SK-N-DZ (cell line): ENCODE data around the gene ALG6. TPM values are rescaled to one million over a fixed set of nuclear protein-coding genes. Genes with fewer than 3 reads are reported as not detected.

Source experiments
- DNase-seq: peaks from one replicate; pipeline ENCODE4 v3.0.0-alpha.2; 2015; ENCODE audit warnings: low spot score
- polyA plus RNA-seq, 2 experiments: library from polyadenylated mRNA; depleted of rRNA; stranded (reverse); fragments of >200 nt; gene quantifications; 2 replicates each; pipeline ENCODE4 v1.2.3, GENCODE V29; 2014

ALG6 gene
- polyA plus RNA-seq (2014; cell fraction: cytosol; rRNA removed): 11.7 and 12.7 TPM in 2 replicates
- 40.5 and 51.8 TPM in 2 replicates for polyA plus RNA-seq (2014; cell fraction: nucleus; rRNA removed)

DNA sequence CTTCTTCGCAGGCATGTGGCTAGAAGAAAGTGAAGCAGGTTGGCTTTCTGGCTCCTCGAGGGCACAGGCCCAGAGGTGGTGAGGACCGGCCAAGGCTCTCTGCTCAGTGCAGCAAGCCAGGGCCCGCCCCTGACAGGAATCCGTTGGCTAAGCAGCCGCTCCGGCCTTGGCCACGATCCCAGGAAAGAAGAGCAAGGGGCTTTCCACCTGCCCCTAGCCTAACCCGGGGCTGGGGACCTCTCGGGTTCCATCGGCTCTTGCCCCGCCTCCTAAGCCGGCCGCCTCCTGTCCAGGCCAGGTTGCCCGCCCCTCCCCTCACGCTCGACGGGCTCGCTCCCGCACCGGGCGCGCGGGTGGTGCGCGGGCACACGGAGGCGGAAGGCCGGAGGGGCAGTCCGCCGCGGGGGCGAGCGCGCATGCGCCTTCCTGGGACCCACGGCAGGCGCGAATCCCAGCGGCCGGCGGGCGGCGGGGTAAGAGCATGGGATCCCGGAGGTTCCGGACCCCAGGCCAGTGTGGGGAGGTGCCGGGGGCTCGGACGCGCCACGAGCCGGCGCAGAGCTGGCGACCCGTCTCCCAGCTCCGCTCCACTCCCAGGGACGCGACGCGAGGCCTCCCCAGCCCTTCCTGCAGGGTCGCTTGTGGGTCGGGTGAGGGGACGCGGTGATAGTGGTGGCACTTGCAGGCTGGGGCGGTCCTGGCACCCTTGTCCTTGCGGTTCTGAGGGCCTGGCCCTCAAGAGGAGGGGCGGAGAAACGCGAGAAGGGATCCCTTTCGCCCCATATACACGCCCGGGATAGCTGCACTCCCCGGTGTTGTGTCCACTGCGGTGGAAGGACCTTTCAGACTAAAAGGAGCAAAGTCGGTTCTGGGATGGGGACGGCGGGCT lies at the start of gene ALG6:
TSS of gene ALG6 (plus strand) at position 413 of the 889 bp plus-strand sequence. CDS start 3,351 bp downstream, outside the sequence.
- DNase-seq: peak; percentile 91

DNA sequence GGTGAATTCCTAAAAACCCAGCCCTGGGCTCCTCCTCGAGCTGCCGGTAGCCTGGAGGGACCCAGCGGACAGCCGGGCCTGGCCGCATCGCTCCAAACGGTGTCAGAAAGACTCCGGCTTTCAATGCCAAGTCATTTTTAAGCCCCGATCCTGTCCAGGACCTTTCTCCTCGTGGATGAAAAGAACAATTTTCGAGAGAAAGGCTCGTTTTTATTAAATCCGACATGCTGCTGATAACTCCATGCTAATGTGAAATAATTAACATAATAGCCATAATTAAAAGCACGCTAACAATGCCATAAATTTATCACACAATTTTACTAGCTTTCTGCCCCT lies 49.6 kb upstream of the ALG6 start:
- no peak for DNase-seq

DNA sequence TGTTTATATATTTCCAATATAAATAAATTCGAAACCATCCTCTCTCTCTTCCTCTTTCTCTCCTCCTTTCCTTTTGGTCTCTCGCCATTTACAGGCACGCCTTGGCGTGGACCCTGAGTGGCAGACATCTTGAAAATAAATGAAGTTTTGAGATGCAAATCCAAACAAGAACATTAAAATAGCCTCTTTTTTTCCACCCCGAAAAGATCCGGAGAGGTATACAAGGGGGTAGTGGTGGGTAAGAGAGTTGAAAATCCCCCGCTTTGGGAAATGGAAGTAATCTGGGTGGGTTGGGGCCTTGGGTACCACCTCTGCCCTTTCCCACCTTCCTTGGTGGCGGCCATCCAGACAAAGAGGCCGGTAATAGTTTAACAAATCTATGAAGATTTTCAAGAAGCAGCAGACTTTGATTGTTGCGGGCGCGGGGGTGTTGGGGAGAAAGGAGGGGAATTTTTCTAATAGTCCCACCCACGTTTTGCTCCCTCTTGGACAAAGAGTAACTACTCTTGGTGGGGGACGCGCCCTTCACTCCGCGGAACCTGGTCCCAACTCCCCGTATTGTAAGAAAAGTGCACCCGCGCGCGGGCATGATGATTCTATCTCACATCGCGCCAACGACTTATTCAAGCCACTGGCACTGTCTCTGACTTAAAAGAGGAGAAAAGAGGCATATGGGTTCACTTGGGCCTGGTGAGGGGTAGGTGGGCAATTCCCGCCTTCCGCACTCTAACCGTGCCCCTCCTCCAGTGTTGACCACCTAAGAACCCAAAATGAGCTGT lies 49.0 kb upstream of the ALG6 start:
- no peak for DNase-seq

DNA sequence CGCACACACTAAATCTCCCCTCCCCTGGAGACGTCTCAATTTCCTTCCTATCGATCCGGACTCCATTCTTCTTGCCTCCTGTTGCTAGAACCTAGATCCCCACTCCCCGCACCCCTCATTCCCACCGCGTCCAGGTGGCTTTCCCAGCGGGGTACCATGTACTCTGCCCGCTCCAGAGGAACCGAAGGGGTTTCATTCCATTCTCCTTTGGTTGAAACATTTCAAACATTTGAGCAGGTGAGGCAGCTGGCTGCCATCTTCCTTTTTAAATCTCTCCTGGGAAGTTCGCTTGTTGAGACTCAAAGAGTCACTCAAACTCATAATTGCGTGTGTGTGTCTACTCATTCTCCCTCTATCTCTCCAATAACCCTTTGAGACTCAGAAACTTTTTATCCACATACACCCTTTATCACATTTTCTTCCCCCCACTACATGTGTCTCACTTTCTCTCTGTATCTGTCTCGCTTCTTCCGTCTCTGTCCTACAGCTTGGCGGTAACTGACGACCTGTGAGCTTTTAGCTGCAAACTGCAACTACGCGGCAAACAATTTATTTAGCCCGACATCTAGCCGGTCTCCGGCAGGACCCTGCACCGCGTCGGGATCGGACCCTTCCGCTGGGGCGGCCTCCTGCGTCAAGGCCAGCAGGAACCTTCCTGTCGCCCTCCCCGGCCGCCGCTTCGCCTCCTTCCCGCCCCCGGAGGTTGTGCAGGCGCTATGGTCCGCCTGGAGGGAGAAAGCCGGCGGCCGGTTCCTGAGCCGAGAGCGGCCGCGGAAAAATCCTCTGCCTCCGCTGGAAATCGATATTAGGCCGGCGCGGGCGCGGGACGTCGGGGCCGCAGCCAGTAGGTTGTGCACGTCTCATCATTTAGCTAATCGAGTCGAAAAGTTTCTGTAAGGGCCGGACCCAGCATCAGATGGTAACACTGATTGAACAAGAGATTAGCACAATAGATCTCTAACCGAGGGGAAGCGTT lies 48.1 kb upstream of the ALG6 start:
- DNase-seq: no peak

DNA sequence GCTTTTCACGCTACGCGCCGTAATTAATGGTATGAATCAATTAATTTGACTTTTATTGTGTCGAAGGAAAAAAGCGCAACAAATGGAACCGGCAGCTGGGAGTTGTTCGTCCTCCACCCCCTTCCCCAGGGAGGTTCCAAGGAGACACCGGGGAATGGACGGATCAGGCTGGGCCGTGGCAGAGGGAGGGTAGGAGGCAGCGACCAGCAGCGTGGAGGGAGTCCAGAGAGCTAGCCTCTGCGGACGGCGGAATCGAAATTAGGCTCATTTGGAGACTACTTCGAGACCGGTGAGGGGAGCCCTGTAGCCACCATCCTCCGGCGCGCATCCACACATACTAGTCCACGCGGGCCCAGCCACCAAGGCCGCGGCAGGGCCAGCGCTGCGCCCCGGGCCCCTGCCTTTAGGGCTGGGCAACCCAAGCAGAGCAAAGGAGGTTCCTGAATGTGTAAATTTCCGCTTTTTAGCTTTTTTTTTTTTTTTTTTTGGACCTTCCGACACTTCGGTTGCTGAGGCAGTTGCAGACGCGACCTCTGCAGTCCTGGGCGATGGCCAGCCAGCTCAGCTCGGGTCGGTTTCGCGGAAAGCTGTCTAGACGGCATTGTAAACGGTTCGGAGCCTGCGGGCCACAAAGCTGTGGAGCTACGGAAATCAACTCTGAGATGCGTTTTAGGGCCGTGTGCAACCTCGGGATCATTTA lies 47.3 kb upstream of the ALG6 start:
- no peak for DNase-seq

DNA sequence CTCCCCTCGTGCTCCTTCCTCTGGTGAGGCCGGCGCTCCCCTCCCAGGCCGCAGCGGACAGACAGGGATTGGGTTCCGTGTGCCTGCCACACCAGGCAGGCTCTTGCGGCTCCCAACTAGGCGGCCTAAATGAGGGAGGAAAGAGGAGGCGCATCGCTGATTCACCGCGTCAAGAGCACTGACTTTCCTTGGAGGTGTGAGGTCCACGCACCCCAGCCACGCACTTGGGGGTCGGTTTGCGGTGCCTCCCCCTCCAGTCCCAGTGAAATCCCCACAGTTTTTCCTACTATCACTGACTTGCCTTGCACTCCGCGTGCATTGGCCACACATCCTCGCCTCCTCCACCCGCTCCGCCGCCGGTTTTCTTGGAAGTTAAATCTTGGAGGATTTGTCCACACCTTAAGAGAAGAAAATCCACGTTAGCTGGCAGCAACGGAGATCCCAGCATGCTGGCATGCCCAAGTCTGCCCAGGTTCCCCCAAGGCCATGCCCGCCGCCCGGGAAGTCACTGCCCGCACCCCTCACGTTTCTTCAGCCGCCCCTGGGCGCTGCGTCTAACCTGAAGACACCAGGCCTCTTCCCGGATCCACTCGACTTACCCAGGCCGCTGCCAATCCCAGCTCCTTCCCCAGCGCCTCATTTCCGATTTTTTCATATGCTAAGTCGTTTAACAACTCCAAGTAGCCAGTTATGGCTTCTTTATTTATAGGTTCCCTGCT lies 46.2 kb upstream of the ALG6 start:
- DNase-seq: no peak

DNA sequence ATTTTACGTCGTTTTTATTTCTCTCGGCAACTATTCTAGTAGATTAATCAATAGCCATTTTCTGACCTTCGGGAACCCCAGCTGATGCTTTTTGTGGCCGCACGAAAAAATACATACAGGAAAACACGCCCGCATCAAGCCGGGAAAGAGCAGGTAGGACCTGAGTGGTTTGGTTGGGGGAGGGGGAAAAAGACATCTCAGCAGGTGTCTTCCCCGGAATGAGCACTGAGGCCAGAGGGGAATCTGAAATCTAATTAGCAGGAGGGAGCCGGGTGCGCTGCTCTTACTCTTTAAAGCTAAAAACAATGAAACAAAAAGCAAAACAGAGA lies 45.7 kb upstream of the ALG6 start:
- DNase-seq: no peak

DNA sequence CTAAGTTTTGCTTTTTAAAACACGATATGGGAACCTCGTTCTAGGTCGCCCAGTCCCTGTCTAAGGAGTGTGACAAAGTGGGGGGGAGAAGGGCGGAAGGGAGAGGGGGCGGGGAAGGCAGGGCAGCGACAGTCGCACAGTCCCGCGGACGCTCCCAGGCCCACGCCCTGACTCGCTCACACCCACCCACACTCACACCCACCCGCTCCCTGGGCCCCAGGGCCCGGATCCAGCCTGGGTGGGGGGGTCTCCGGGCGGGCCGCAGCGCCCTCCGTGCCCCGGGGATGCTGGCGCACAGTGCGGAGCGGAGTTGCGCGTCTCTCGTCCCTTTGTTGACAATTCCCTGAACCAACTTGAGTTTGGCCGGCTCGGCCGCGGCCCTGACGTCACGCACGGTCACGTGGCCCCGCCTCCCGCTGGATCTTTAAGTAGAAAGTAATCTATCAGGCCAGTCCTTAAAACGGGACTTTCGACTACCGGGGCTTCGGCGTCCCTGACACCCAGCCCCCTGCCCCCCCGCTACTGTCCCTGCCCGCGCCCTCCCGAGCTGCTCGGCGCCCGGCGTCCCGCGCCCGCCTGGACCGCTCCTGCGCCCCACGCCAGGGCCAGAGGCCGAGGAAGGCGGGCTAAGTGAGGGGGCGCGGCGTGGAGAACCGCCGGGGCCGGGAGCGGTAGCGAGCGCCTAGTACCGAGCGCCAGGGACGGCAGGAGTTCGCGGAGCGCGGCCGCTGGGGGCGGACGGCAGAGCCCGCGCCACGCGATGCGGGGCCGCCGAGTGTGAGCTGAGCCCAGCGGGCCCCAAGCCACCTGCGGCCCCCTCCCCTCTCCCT lies 45.1 kb upstream of the ALG6 start, which contains the start of gene FOXD3:
TSS of gene FOXD3 (plus strand) at position 454 of the 830 bp plus-strand sequence. CDS start 492 bp downstream, outside the sequence.
- DNase-seq: peak; percentile 29

DNA sequence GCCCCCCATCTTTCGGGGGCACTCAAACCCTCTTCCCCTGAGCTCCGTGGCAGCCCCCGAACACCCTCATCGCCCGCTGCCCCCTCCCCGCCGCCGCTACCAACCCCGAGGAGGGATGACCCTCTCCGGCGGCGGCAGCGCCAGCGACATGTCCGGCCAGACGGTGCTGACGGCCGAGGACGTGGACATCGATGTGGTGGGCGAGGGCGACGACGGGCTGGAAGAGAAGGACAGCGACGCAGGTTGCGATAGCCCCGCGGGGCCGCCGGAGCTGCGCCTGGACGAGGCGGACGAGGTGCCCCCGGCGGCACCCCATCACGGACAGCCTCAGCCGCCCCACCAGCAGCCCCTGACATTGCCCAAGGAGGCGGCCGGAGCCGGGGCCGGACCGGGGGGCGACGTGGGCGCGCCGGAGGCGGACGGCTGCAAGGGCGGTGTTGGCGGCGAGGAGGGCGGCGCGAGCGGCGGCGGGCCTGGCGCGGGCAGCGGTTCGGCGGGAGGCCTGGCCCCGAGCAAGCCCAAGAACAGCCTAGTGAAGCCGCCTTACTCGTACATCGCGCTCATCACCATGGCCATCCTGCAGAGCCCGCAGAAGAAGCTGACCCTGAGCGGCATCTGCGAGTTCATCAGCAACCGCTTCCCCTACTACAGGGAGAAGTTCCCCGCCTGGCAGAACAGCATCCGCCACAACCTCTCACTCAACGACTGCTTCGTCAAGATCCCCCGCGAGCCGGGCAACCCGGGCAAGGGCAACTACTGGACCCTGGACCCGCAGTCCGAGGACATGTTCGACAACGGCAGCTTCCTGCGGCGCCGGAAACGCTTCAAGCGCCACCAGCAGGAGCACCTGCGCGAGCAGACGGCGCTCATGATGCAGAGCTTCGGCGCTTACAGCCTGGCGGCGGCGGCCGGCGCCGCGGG lies 44.2 kb upstream of the ALG6 start:
- DNase-seq: peak; percentile 33

DNA sequence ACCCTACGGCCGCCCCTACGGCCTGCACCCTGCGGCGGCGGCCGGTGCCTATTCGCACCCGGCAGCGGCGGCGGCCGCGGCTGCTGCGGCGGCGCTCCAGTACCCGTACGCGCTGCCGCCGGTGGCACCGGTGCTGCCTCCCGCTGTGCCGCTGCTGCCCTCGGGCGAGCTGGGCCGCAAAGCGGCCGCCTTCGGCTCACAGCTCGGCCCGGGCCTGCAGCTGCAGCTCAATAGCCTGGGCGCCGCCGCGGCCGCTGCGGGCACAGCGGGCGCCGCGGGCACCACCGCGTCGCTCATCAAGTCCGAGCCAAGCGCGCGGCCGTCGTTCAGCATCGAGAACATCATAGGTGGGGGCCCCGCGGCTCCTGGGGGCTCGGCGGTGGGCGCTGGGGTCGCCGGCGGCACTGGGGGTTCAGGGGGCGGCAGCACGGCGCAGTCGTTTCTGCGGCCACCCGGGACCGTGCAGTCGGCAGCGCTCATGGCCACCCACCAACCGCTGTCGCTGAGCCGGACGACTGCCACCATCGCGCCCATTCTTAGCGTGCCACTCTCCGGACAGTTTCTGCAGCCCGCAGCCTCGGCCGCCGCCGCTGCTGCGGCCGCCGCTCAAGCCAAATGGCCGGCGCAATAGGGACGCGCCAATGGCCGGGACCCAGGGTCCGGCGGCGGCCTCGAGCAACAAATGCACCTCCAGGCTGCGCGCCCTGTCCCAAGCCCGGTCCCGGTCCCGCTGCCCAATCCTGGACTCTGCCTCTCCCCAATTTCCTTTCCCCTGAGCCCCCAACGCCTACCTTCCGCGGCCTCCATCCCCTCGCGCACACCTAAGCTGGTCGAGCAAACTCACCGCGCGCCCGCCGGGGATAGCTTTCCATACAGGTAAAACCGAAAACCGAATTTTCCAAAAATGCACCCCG lies 43.3 kb upstream of the ALG6 start:
- no peak for DNase-seq

DNA sequence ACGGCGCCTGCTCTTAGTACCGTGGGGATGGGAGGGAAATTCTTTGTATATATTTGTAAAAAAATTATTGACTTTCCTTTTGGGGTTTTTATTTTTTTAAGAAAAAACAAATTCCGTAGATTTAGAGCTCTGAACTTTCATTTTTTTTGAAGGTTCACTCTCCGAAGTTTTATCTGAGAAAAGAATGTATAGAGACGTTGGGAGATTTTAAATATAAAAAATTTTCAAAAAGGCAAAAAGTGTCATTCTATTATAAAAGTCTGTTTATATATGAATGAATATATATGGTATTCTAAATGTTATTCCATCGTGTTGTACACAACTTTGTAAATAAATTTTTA lies 42.7 kb upstream of the ALG6 start:
- DNase-seq: no peak

DNA sequence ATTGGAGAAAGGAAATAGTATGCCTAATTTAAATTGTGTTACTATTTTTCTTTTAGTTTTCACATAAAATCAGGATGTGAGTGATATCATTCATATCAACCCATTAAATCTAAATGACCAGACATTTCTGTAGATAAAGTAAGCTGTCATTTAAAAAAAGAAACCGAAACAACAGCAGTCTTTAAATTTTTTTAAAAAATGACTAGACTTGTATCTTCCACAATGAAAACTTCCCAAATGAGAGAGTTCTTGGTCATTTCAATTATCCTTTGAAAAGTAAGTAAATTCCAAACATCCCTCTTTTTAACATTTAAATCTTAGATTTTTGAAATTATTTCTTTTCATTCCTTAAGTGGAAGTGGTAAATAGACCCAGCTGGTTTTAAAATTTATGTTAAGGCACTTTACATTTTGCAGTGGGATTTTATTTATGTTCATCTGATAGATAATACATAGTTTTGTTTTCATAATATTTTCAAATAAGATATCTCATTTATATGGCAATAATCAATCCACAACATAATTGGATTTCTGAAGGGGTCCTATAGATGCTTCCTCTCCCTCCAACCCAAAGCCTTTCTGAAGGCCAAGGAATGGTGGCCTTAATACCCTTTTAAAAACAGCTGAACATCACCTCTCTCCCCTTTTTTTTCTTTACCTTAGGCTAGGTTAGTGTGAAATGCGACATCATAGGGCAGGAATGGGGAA lies 42.0 kb upstream of the ALG6 start:
- DNase-seq: no peak

DNA sequence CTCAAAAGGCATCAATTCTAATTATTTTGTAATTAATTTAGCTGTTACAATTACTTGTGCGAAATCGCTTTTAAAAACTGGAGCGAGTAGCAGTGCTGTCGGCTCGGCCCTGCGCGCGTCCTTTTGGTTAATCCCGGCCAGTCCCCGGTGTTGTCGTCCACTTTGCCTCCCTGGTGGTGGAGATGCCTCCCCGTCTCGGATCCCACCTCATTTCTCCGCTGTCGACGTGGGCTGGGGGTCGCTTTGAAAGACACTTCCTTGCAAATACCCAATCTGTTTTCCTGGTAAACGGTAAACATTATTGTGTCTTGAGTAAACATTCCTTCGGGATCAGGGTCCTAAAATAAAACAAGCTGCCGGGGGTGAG lies 41.3 kb upstream of the ALG6 start:
- no peak for DNase-seq

DNA sequence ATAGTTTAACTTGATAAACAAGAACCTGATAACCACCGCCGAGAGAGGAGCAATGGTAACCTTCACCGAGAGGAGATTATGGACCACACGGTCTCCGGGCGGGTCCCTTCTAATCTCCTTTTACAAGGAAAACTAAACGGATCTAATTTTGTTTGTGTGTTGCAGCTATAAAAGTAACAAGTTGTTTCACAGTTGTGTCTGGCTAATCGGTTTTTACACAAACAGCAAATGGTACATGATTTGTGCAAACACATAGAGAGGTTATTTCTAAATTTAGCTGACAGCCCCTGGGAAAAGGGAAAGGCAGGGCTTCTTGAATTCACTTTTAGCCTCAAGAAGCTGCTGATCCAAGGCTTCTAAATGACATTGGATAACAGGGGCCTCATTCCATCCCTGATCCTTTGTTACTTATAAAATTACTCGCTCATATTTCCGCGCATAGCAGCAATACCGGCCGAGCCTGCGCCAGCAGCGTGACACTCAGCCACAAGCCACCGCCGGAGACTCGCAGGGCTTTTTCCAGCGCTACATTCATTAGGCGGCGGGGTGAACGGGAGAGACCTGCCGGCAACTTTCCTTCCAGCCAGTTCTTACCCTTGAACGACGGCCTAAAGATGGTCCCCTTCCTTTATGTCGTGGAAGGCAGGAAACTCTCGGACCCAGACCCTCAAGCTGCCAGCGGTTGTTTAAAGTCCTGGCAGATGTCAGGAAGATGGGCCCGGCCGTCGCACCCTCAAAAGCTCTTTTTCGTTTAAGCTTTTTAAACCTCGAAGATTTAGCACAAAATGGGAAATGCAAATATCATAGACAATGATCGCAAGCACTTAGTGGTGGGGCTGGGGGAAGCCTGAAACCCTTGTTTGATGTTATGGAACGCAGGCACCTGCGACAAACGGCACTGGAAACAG lies 40.7 kb upstream of the ALG6 start:
- no peak for DNase-seq

DNA sequence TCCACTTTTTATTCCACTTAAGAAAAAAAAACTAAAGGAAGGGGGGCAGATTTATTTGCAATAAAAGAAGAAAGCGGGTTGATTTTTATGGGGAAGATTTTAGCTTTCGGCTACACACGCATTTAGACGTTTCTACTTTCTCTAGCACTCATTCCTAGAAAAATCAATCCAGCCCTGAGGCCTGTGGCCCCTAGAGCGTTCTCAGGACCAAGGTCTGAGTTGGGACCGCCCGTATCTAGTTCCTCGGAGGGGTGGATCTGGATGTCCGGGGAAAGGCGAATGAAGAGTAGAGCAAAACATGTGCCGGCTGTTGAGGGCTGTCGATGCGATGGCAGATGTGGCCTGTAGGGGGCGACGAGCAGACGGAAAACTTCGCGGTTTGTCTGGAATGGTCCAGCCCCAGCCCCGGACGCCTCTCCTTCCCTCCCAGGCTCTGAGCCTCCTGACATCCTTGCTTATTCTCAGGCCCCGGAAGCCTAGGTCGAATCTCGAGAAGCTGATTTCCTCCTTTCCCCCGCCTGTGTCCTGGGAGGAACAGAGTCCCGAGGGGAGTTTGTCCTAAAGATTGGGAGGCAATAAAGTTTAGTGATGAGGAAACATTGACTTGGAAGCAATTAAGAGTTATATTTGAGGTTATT lies 39.9 kb upstream of the ALG6 start:
- DNase-seq: peak; percentile 65
